HG03108 (cell line): ENCODE measurements around the gene TENM4.

Source experiments
- ATAC-seq: cut with Tn5 transposase; IDR thresholded peaks from one replicate; pipeline ENCODE4 v1.9.1; 2021; ENCODE audit warnings: moderate library complexity; ENCODE audit not compliant: unreplicated experiment

TENM4 gene

GRCh38 chr11:78735711-78736110 is 705.1 kb downstream of the TENM4 start:
- ATAC-seq, result no peak

GRCh38 chr11:78733031-78733430 is 707.8 kb downstream of the TENM4 start:
- no peak for ATAC-seq

- no peak for ATAC-seq
These were observed 708.6 kb downstream of the TENM4 start for GRCh38 chr11:78732246-78732645.

GRCh38 chr11:78731027-78731426 is 709.8 kb downstream of the TENM4 start:
- ATAC-seq, result no peak

GRCh38 chr11:78730267-78730824 is 710.5 kb downstream of the TENM4 start:
- no peak for ATAC-seq

- no peak for ATAC-seq
These were observed 713.0 kb downstream of the TENM4 start for GRCh38 chr11:78727816-78728215.

GRCh38 chr11:78725200-78725599 is 715.6 kb downstream of the TENM4 start:
- ATAC-seq, result no peak

GRCh38 chr11:78722786-78723185 is 718.0 kb downstream of the TENM4 start:
- no peak for ATAC-seq

- no peak for ATAC-seq
These were observed 720.4 kb downstream of the TENM4 start for GRCh38 chr11:78720281-78720989.

GRCh38 chr11:78717041-78717440 is 723.8 kb downstream of the TENM4 start:
- ATAC-seq, result no peak

GRCh38 chr11:78715639-78716311 is 725.1 kb downstream of the TENM4 start:
- ATAC-seq, result no peak

- no peak for ATAC-seq
These were observed 726.3 kb downstream of the TENM4 start for GRCh38 chr11:78714539-78714938.

- ATAC-seq, result no peak
These were observed 729.1 kb downstream of the TENM4 start for GRCh38 chr11:78711735-78712134.

- no peak for ATAC-seq
These were observed 730.4 kb downstream of the TENM4 start for GRCh38 chr11:78710417-78710816.

- no peak for ATAC-seq
These were observed 732.4 kb downstream of the TENM4 start for GRCh38 chr11:78708388-78708787.

- ATAC-seq, result no peak
These were observed 734.3 kb downstream of the TENM4 start for GRCh38 chr11:78706551-78706950.

GRCh38 chr11:78704811-78705210 is 736.0 kb downstream of the TENM4 start:
- ATAC-seq, result no peak

GRCh38 chr11:78699609-78700135 is 741.2 kb downstream of the TENM4 start:
- ATAC-seq, result no peak

- ATAC-seq, result no peak
These were observed 742.2 kb downstream of the TENM4 start for GRCh38 chr11:78698612-78699011.

GRCh38 chr11:78696177-78696576 is 744.7 kb downstream of the TENM4 start:
- ATAC-seq, result no peak

- no peak for ATAC-seq
These were observed 746.7 kb downstream of the TENM4 start for GRCh38 chr11:78694152-78694551.

GRCh38 chr11:78691215-78691614 is 749.6 kb downstream of the TENM4 start:
- no peak for ATAC-seq
